CD14-positive monocyte (primary cell): ENCODE measurements around the gene NPAS2. TPM values are rescaled to one million over a fixed set of nuclear protein-coding genes. Genes with fewer than 3 reads are reported as not detected.

Source experiments
- DNase-seq, 3 donors: peaks; one replicate each; pipeline ENCODE4 v3.0.0-alpha.2; 2011 to 2022
- H2AFZ ChIP-seq: 2 replicates; pipeline ENCODE4 v1.6.0; 2012; ENCODE audit warnings: mild to moderate bottlenecking, low read depth, low read length, inconsistent platforms; ENCODE audit not compliant: insufficient read depth, poor library complexity, severe bottlenecking
- H3K27ac ChIP-seq, 2 donors: 1 replicate in 1 of 2; 2 replicates in 1 of 2; pipeline ENCODE4 v1.5.1; 2012 to 2013; ENCODE audit warnings: low read length in 2 of 2, control low read depth in 1 of 2, inconsistent platforms in 1 of 2, low read depth in 1 of 2, mild to moderate bottlenecking in 1 of 2
- H3K27me3 ChIP-seq, 2 donors: one replicate each; pipeline versions ENCODE4 v1.6.0 to v1.6.1; 2011 to 2013; ENCODE audit warnings: low read length in 2 of 2; ENCODE audit not compliant: control insufficient read depth in 2 of 2, insufficient read depth in 2 of 2
- H3K36me3 ChIP-seq, 2 donors: replicated peaks in 1 of 2; 1 replicate in 1 of 2; 2 replicates in 1 of 2; pipeline versions ENCODE4 v1.5.1 to v1.6.1; 2012 to 2013; ENCODE audit warnings: low read length in 2 of 2, control low read depth in 1 of 2, inconsistent platforms in 1 of 2, mild to moderate bottlenecking in 1 of 2; ENCODE audit not compliant: insufficient read depth in 2 of 2, control insufficient read depth in 1 of 2
- H3K4me1 ChIP-seq, 2 donors: 1 replicate in 1 of 2; 2 replicates in 1 of 2; pipeline versions ENCODE4 v1.5.1 to v1.6.1; 2012 to 2013; ENCODE audit warnings: low read length in 2 of 2, control low read depth in 1 of 2, inconsistent platforms in 1 of 2, mild to moderate bottlenecking in 1 of 2, moderate library complexity in 1 of 2; ENCODE audit not compliant: insufficient read depth in 2 of 2, control insufficient read depth in 1 of 2
- H3K4me2 ChIP-seq: replicated peaks from 2 replicates; pipeline ENCODE3; 2012; ENCODE audit warnings: low read length, moderate library complexity, mild to moderate bottlenecking; ENCODE audit not compliant: poor library complexity, severe bottlenecking; ENCODE audit errors: extremely low read depth
- H3K4me3 ChIP-seq, 3 experiments: fragments of 200-600 bp in 1 of 3; sonication (generic) in 1 of 3; replicated peaks in 1 of 3; 1 replicate in 2 of 3; 2 replicates in 1 of 3; pipeline ENCODE4 v1.5.1; 2011 to 2013; ENCODE audit warnings: low read length in 3 of 3, mild to moderate bottlenecking in 3 of 3, control low read depth in 2 of 3, low read depth in 2 of 3, inconsistent platforms in 1 of 3, moderate library complexity in 1 of 3
- H3K79me2 ChIP-seq: 2 replicates; pipeline ENCODE4 v1.6.0; 2012; ENCODE audit warnings: mild to moderate bottlenecking, control low read depth, inconsistent platforms, low read length, moderate library complexity; ENCODE audit not compliant: insufficient read depth
- H3K9ac ChIP-seq: 2 replicates; pipeline ENCODE4 v1.6.0; 2017; ENCODE audit warnings: low read length, mild to moderate bottlenecking; ENCODE audit not compliant: insufficient read depth, poor library complexity, severe bottlenecking
- H3K9me3 ChIP-seq, 2 donors: replicated peaks in 1 of 2; 1 replicate in 1 of 2; 2 replicates in 1 of 2; pipeline versions ENCODE4 v1.5.1 to v1.6.1; 2012 to 2013; ENCODE audit warnings: low read length in 2 of 2, control low read depth in 1 of 2; ENCODE audit not compliant: control insufficient read depth in 1 of 2, insufficient read depth in 1 of 2
- H4K20me1 ChIP-seq: 2 replicates; pipeline ENCODE4 v1.6.0; 2012; ENCODE audit warnings: mild to moderate bottlenecking, low read length, control low read depth, moderate library complexity; ENCODE audit not compliant: insufficient read depth
- H3K27ac Mint-ChIP-seq, 7 donors: one replicate each; pipeline ENCODE4 v1.8.0; 2020; ENCODE audit warnings: mild to moderate bottlenecking in 7 of 7, mixed read lengths in 7 of 7, moderate library complexity in 6 of 7, inconsistent platforms in 2 of 7
- H3K27me3 Mint-ChIP-seq, 3 donors: one replicate each; pipeline ENCODE4 v1.8.0; 2021 to 2022; ENCODE audit warnings: low read depth in 3 of 3, mild to moderate bottlenecking in 3 of 3, mixed read lengths in 3 of 3, moderate library complexity in 3 of 3, inconsistent platforms in 1 of 3
- H3K36me3 Mint-ChIP-seq, 2 donors: one replicate each; pipeline ENCODE4 v1.8.0; 2020; ENCODE audit warnings: mixed read lengths in 2 of 2, inconsistent platforms in 1 of 2, mild to moderate bottlenecking in 1 of 2
- H3K4me1 Mint-ChIP-seq: one replicate; pipeline ENCODE4 v1.8.0; 2020; ENCODE audit warnings: mild to moderate bottlenecking, mixed read lengths
- H3K4me3 Mint-ChIP-seq, 2 donors: one replicate each; pipeline ENCODE4 v1.8.0; 2020; ENCODE audit warnings: mild to moderate bottlenecking in 2 of 2, mixed read lengths in 2 of 2, moderate library complexity in 1 of 2
- H3K9me3 Mint-ChIP-seq, 7 donors: one replicate each; pipeline ENCODE4 v1.8.0; 2020 to 2022; ENCODE audit warnings: mixed read lengths in 7 of 7, mild to moderate bottlenecking in 6 of 7, moderate library complexity in 6 of 7, inconsistent platforms in 2 of 7
- WGBS: methylation state at CpG from one replicate; pipeline ENCODE4 v1.1.5; 2013; ENCODE audit warnings: missing lambda C conversion rate; ENCODE audit not compliant: insufficient coverage; 5-methylcytosine and 5-hydroxymethylcytosine counted together
- intact Hi-C, 2 donors: fragments of 100-400 bp; cut with micrococcal nuclease; formaldehyde crosslinking; loops; one replicate each; pipeline versions ENCODE4 v1.15.0 to v1.15.1; 2023
- polyA plus RNA-seq, 3 donors: library from polyadenylated mRNA; depleted of rRNA in 1 of 3; unstranded in 2 of 3; stranded (reverse) in 1 of 3; fragments of 300-500 nt in 2 of 3; fragments of >200 nt in 1 of 3; fragmentation: Illumina TruSeq in 2 of 3; gene quantifications; 1 replicate in 2 of 3; 2 replicates in 1 of 3; pipeline ENCODE4 v1.2.3, GENCODE V29; 2012 to 2021
- TF ChIP-seq, protein P1 (sequence below): fragments of 200-600 bp; IDR thresholded peaks from one replicate; pipeline ENCODE4 v1.8.0; 2022; ENCODE audit warnings: antibody characterized with exemption, mild to moderate bottlenecking

NPAS2 gene
- polyA plus RNA-seq, 3 donors, result not detected

- Histone ChIP-seq H4K20me1 (no peaks in the 10 kb centered on the region), H3K27ac (no peak overlapping the region), H3K79me2 (no peaks in the 10 kb centered on the region), H3K9me3 (no peaks in the 10 kb centered on the region), H3K36me3 (no peaks in the 10 kb centered on the region), H3K4me1 (no peaks in the 10 kb centered on the region), H3K9ac (no peak overlapping the region), H3K4me2 (no peak overlapping the region), H3K4me3 (no peak overlapping the region), H3K27me3 (no peaks in the 10 kb centered on the region), H2AFZ (no peak overlapping the region)
- intact Hi-C loops, result no loop called here
- Mint-ChIP-seq H3K27ac (no peak overlapping the region), H3K36me3 (no peaks in the 10 kb centered on the region), H3K9me3 (peaks cover 0 to 2% (median 0%) of the 10 kb centered on the region in 7 donors), H3K4me1 (no peaks in the 10 kb centered on the region), H3K4me3 (no peak overlapping the region), H3K27me3 (peaks cover 9 to 16% (median 10%) of the 10 kb centered on the region in 3 donors)
- WGBS, result 100% methylated on average over 5 of the region's 9 CpGs
- TF ChIP-seq, protein P1, sequence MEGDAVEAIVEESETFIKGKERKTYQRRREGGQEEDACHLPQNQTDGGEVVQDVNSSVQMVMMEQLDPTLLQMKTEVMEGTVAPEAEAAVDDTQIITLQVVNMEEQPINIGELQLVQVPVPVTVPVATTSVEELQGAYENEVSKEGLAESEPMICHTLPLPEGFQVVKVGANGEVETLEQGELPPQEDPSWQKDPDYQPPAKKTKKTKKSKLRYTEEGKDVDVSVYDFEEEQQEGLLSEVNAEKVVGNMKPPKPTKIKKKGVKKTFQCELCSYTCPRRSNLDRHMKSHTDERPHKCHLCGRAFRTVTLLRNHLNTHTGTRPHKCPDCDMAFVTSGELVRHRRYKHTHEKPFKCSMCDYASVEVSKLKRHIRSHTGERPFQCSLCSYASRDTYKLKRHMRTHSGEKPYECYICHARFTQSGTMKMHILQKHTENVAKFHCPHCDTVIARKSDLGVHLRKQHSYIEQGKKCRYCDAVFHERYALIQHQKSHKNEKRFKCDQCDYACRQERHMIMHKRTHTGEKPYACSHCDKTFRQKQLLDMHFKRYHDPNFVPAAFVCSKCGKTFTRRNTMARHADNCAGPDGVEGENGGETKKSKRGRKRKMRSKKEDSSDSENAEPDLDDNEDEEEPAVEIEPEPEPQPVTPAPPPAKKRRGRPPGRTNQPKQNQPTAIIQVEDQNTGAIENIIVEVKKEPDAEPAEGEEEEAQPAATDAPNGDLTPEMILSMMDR, result no peak
- DNase-seq, result no peak
Measured at GRCh38 chr2:100971221-100971620, 151.3 kb downstream of the NPAS2 start.

DNA sequence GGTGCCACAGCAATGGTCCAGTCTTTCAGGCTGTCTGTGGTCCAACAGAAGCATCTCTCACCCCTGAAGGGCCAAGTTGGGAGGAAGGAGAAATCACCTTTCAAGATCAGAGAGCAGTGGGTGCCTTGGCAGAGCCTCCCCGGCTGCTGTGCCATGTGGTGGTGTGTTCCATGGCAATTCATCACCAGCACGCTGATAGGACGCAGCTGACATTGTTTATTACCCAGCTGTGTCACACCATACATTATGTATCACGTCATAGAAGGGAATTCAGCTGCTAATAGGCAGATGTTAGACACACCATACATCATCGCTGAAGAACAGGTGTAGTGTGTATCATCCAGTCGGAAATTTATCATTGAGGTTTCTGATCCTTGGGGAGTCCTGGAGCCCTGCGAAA is 152.5 kb downstream of the NPAS2 start:
- Histone ChIP-seq H3K4me2 (no peak overlapping the region), H3K79me2 (no peaks in the 10 kb centered on the region), H3K27ac (no peak overlapping the region), H3K4me3 (no peak overlapping the region), H3K36me3 (no peaks in the 10 kb centered on the region), H4K20me1 (no peaks in the 10 kb centered on the region), H3K27me3 (no peaks in the 10 kb centered on the region), H3K4me1 (no peaks in the 10 kb centered on the region), H2AFZ (no peak overlapping the region), H3K9me3 (no peaks in the 10 kb centered on the region), H3K9ac (no peak overlapping the region)
- 83% methylated on average over 2 of the region's 7 CpGs for WGBS
- Mint-ChIP-seq H3K36me3 (no peaks in the 10 kb centered on the region), H3K9me3 (peaks cover 0 to 2% (median 0%) of the 10 kb centered on the region in 7 donors), H3K4me1 (no peaks in the 10 kb centered on the region), H3K27ac (no peak overlapping the region), H3K27me3 (peaks cover 6 to 15% (median 11%) of the 10 kb centered on the region in 3 donors), H3K4me3 (no peak overlapping the region)
- TF ChIP-seq, protein P1, result no peak
- no peak for DNase-seq
- intact Hi-C loops, result no loop called here
